GM21381 (cell line): Measurements from ENCODE around the gene FREM1.
"Not testable (repeated sequence)": the region's sequence is repeated elsewhere in the genome, so short reads cannot be mapped to it uniquely, and the experiment has no call there.

Experiments
- ATAC-seq: cut with Tn5 transposase; IDR thresholded peaks from one replicate; pipeline ENCODE4 v1.9.1; 2021; ENCODE audit warnings: mild to moderate bottlenecking, moderate library complexity; ENCODE audit not compliant: unreplicated experiment

FREM1 gene

GRCh38 chr9:14909961-14910805, at the start of gene FREM1:
TSS of gene FREM1 (minus strand) at chr9:14910428. CDS start at chr9:14868977, 41,451 bp downstream.
- ATAC-seq: no peak

- ATAC-seq: no peak
Measured at GRCh38 chr9:14958989-14959388, 48.8 kb upstream of the FREM1 start.

GRCh38 chr9:14957109-14957508, 46.9 kb upstream of the FREM1 start:
- no peak for ATAC-seq

- ATAC-seq: no peak
Measured at GRCh38 chr9:14956208-14956607, 46.0 kb upstream of the FREM1 start.

- ATAC-seq: no peak
Measured at GRCh38 chr9:14945351-14945750, 35.1 kb upstream of the FREM1 start.

- ATAC-seq: no peak
Measured at GRCh38 chr9:14941501-14942405, 31.5 kb upstream of the FREM1 start.

- ATAC-seq: no peak
Measured at GRCh38 chr9:14939378-14939777, 29.1 kb upstream of the FREM1 start.

- no peak for ATAC-seq
Measured at GRCh38 chr9:14937216-14937615, 27.0 kb upstream of the FREM1 start.

GRCh38 chr9:14936491-14936890, 26.3 kb upstream of the FREM1 start:
- no peak for ATAC-seq

- no peak for ATAC-seq
Measured at GRCh38 chr9:14935964-14936363, 25.7 kb upstream of the FREM1 start.

GRCh38 chr9:14935106-14935751, 25.0 kb upstream of the FREM1 start:
- ATAC-seq: no peak

GRCh38 chr9:14932641-14933040, 22.4 kb upstream of the FREM1 start:
- ATAC-seq: no peak

- ATAC-seq: no peak
Measured at GRCh38 chr9:14932231-14932630, 22.0 kb upstream of the FREM1 start.

GRCh38 chr9:14926941-14927624, 16.9 kb upstream of the FREM1 start:
- no peak for ATAC-seq

- ATAC-seq: no peak
Measured at GRCh38 chr9:14924230-14925219, 14.3 kb upstream of the FREM1 start.

- no peak for ATAC-seq
Measured at GRCh38 chr9:14923701-14924100, 13.5 kb upstream of the FREM1 start.

- ATAC-seq: not testable (repeated sequence)
Measured at GRCh38 chr9:14920805-14921204, 10.6 kb upstream of the FREM1 start.

GRCh38 chr9:14913366-14913765, 3.1 kb upstream of the FREM1 start:
- no peak for ATAC-seq

GRCh38 chr9:14912859-14913258, 2.6 kb upstream of the FREM1 start:
- ATAC-seq: no peak

GRCh38 chr9:14911046-14911445, 818 bp upstream of the FREM1 start:
- ATAC-seq: no peak
